HUES6 (cell line): ENCODE results near the gene NTSR1.

Experiments
- H3K27ac ChIP-seq: 2 replicates; pipeline ENCODE4 v1.7.0; 2013; ENCODE audit warnings: low read depth, mild to moderate bottlenecking, low read length, inconsistent platforms
- H3K27me3 ChIP-seq: 2 replicates; pipeline ENCODE4 v1.6.1; 2013; ENCODE audit warnings: low read length; ENCODE audit not compliant: control insufficient read depth, insufficient read depth
- H3K36me3 ChIP-seq: 2 replicates; pipeline ENCODE4 v1.6.1; 2013; ENCODE audit warnings: low read length; ENCODE audit not compliant: control insufficient read depth, insufficient read depth
- H3K4me1 ChIP-seq: 2 replicates; pipeline ENCODE4 v1.6.1; 2013; ENCODE audit warnings: low read length; ENCODE audit not compliant: control insufficient read depth, insufficient read depth
- H3K4me3 ChIP-seq: 2 replicates; pipeline ENCODE4 v1.5.1; 2013; ENCODE audit warnings: low read depth, low read length
- H3K9ac ChIP-seq: one replicate; pipeline ENCODE4 v1.6.1; 2013; ENCODE audit warnings: mild to moderate bottlenecking, low read length
- H3K9me3 ChIP-seq: 2 replicates; pipeline ENCODE4 v1.6.1; 2013; ENCODE audit warnings: low read depth, low read length; ENCODE audit not compliant: control insufficient read depth, insufficient read depth

The NTSR1 gene

DNA sequence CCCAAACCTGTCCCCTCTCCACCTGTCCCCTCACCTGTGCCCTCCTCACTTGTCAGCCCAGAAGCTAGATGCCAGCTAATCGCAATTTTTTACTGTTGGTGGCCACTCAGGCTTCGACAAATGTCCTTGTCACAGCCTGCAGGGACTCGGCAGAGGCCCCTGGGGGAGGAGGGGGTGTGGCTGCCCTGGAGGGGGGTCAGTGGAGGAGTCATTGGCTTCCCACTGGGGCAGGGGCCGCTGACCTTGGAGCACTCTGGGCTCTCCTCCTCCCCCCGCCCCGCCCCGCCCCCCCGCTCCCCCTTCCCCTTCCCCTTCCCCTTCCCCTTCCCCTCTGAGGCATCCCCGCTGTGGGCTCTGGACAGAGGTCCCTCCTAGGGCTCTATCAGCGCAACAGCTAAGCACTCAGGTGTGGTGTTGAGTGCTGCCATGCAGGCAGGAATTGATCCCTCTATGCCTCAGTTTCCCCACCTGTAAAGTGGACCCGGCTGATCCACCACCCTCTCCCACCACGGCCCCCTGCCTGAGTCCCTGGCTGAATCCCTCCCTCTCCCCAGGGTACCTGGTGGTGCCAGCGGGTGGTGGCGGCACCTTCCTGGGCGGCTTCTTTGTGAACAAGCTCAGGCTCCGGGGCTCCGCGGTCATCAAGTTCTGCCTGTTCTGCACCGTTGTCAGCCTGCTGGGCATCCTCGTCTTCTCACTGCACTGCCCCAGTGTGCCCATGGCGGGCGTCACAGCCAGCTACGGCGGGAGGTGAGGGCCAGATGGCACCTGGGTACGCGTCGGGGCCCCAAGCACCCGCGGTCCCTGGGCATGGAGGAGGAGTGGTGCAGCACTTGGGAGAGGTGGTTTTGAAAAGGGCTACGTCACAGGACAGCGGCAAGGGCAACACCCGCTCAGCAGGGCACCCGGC lies 42.6 kb upstream of the NTSR1 start:
- Histone ChIP-seq H3K36me3 (no peaks in the 10 kb centered on the region), H3K4me1 (peaks cover 8% of the 10 kb centered on the region; the same call in 1 of the 2 replicates), H3K9ac (no peak overlapping the region), H3K9me3 (no peaks in the 10 kb centered on the region), H3K4me3 (no peak overlapping the region), H3K27ac (no peak overlapping the region), H3K27me3 (no peaks in the 10 kb centered on the region)

- Histone ChIP-seq H3K9ac (no peak overlapping the region), H3K4me1 (peaks cover 8% of the 10 kb centered on the region; the same call in 1 of the 2 replicates), H3K27ac (no peak overlapping the region), H3K9me3 (no peaks in the 10 kb centered on the region), H3K36me3 (no peaks in the 10 kb centered on the region), H3K4me3 (no peak overlapping the region), H3K27me3 (no peaks in the 10 kb centered on the region)
Observed at GRCh38 chr20:62666736-62667529, 41.7 kb upstream of the NTSR1 start.

GRCh38 chr20:62667530-62668440 lies 40.9 kb upstream of the NTSR1 start:
- H3K4me1 ChIP-seq, result peaks cover 8% of the 10 kb centered on the region; the same call in 1 of the 2 replicates
- no peaks in the 10 kb centered on the region for H3K36me3 ChIP-seq
- H3K4me3 ChIP-seq, result no peak overlapping the region
- H3K9me3 ChIP-seq, result no peaks in the 10 kb centered on the region
- H3K27ac ChIP-seq, result no peak overlapping the region
- no peak overlapping the region for H3K9ac ChIP-seq
- no peaks in the 10 kb centered on the region for H3K27me3 ChIP-seq

DNA sequence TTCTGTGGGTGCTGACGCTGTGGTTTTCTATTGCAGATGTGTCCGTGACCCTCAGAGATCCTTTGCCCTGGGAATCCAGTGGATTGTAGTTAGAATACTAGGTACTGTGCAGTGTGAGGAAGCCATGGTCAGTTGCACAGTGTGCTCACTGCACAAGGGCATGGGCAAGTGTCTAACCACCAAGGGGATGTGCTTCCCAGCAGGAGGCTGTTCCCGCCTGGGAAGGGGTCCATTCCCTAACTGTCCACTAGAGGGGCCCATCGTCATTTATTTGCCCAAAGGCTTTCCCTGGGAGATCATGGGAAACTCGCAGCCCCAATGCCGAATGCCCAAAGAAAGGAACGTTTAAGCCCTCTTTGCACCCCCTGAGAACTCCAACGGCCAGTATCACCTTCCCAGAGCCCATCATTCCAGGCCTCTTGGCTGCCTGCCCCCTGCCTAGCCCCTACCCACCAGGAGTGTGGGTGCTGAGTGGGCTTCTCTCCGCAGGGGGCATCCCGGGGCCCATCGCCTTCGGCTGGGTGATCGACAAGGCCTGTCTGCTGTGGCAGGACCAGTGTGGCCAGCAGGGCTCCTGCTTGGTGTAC lies 40.1 kb upstream of the NTSR1 start:
- Histone ChIP-seq H3K27ac (no peak overlapping the region), H3K4me1 (peaks cover under 1% of the 10 kb centered on the region; the same call in 1 of the 2 replicates), H3K27me3 (no peaks in the 10 kb centered on the region), H3K4me3 (no peak overlapping the region), H3K36me3 (no peaks in the 10 kb centered on the region), H3K9ac (no peak overlapping the region), H3K9me3 (no peaks in the 10 kb centered on the region)

DNA sequence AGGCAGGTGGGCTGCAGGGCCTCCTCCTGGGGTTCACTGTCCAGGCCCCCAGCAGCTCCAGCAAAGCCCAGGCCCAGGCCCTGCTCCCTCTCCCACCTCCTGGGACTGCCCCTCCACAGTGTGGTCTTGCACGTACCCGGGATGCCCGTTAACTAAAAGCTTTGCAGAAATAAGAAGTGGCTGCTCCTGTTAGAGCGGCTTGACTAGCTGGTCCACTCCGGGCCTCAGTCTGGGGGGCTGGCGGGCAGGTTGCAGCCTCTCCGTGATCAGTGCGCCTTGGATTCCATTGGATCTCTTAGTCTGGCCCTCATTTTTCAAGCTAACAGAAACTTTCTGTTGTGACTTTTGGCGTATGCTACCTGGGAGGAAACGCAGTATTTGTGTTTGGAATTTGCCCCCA lies 39.4 kb upstream of the NTSR1 start:
- H3K9ac ChIP-seq, result no peak overlapping the region
- H3K9me3 ChIP-seq, result no peaks in the 10 kb centered on the region
- H3K4me3 ChIP-seq, result no peak overlapping the region
- no peaks in the 10 kb centered on the region for H3K27me3 ChIP-seq
- no peaks in the 10 kb centered on the region for H3K4me1 ChIP-seq
- no peak overlapping the region for H3K27ac ChIP-seq
- no peaks in the 10 kb centered on the region for H3K36me3 ChIP-seq

- H3K9me3 ChIP-seq, result no peaks in the 10 kb centered on the region
- H3K27ac ChIP-seq, result no peak overlapping the region
Observed at GRCh38 chr20:62670156-62670555, 38.5 kb upstream of the NTSR1 start.

DNA sequence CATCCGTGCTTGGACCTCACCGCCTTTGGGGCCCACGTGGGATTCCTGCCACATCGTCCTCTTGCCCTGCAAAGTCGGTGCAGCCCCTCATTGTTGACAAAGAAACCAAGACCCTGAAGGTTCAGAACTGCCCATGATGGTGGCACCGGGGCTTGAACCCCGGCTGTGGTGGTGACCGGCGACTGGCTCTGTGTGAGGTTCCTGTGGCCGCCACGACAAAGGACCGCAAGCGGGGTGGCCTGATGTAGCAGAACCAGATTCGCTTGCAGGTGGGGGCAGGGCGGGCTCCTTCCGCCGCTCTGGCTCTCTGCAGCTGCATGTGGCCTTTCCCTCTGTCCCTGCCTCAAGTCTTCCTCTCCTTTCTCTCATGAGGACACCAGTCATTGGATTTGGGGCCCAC lies 37.6 kb upstream of the NTSR1 start:
- H3K4me3 ChIP-seq, result no peak overlapping the region
- no peaks in the 10 kb centered on the region for H3K4me1 ChIP-seq
- no peaks in the 10 kb centered on the region for H3K27me3 ChIP-seq
- no peaks in the 10 kb centered on the region for H3K9me3 ChIP-seq
- H3K36me3 ChIP-seq, result no peaks in the 10 kb centered on the region
- H3K9ac ChIP-seq, result no peak overlapping the region
- no peak overlapping the region for H3K27ac ChIP-seq

More at GRCh38 chr20:62670156-62670555, 38.5 kb upstream of the NTSR1 start:
- no peak overlapping the region for H3K4me3 ChIP-seq
- no peaks in the 10 kb centered on the region for H3K27me3 ChIP-seq
- no peaks in the 10 kb centered on the region for H3K4me1 ChIP-seq
- no peak overlapping the region for H3K9ac ChIP-seq
- H3K36me3 ChIP-seq, result no peaks in the 10 kb centered on the region

- Histone ChIP-seq H3K4me1 (no peaks in the 10 kb centered on the region), H3K4me3 (no peak overlapping the region), H3K36me3 (no peaks in the 10 kb centered on the region), H3K27me3 (no peaks in the 10 kb centered on the region), H3K9me3 (no peaks in the 10 kb centered on the region), H3K9ac (no peak overlapping the region), H3K27ac (no peak overlapping the region)
Observed at GRCh38 chr20:62671765-62672164, 36.9 kb upstream of the NTSR1 start.

DNA sequence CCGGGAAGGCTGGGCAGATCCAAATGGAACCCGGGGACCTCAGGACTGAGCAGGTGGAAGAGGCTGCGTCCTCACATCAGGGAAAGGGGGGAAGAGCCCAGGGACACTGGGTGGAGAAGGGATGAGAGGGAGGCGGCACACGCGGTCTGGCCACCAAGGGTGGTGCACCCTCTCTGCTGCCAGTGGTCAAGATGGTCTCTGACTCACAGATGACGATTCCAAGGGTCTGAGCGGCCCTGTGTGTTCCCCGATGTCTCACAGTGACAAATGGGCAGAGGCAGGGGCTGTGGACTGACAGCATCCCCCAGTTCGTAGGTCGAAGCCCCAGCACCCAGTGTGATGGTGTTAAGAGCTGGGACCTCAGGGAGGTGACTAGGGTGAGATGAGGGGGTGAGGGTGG lies 34.3 kb upstream of the NTSR1 start:
- no peak overlapping the region for H3K9ac ChIP-seq
- H3K27ac ChIP-seq, result no peak overlapping the region
- no peak overlapping the region for H3K4me3 ChIP-seq
- no peaks in the 10 kb centered on the region for H3K4me1 ChIP-seq
- no peaks in the 10 kb centered on the region for H3K9me3 ChIP-seq
- H3K27me3 ChIP-seq, result no peaks in the 10 kb centered on the region
- H3K36me3 ChIP-seq, result no peaks in the 10 kb centered on the region

DNA sequence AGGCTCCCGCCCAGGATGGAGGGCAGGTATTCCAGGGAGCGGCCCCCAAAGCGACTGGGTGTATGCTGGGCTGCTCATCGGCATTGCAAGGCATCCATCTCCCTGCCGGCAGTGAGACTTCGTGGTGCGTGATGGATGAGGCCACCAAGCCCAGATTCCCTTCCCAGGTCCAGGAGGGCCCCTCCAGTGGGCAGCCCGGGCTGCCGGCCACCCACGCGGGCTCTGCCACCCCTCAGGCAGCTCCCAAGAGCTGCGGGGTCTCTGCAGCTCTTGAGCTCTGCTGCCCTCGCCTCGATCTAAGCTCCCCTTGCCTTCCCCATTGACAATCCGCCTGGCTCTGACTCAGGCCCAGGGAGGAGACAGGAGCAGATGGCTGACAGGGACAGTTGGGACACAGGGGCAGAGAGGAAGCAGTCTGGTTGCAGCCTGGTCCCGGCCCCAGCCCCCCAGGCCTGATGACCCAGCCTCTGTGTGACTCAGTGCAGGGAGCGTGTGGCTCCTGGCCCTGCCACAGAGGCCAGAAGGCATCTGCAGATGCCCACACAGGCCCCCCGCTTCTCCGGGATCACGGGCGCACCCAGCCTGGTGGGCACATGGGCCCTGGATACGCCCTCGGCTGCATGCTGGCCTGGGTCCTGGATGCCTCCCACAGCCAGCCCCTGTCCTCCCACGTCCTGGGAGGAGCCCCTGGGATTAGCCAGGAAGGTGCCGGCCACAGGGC lies 33.3 kb upstream of the NTSR1 start:
- Histone ChIP-seq H3K27ac (no peak overlapping the region), H3K9ac (no peak overlapping the region), H3K27me3 (no peaks in the 10 kb centered on the region), H3K36me3 (no peaks in the 10 kb centered on the region), H3K9me3 (peaks cover 7% of the 10 kb centered on the region; the same call in 1 of the 2 replicates), H3K4me1 (no peaks in the 10 kb centered on the region), H3K4me3 (no peak overlapping the region)
